HG03159 (cell line): ENCODE results near the gene KLK10.
"Not testable (repeated sequence)": the region's sequence is repeated elsewhere in the genome, so short reads cannot be mapped to it uniquely, and the experiment has no call there.

ENCODE experiments used
- ATAC-seq: cut with Tn5 transposase; IDR thresholded peaks from one replicate; pipeline ENCODE4 v1.9.1; 2021; ENCODE audit warnings: mild to moderate bottlenecking, moderate library complexity; ENCODE audit not compliant: unreplicated experiment

KLK10 gene

GRCh38 chr19:51002542-51003311 is 16.8 kb downstream of the KLK10 start:
- no peak for ATAC-seq

GRCh38 chr19:51002089-51002532 is 17.4 kb downstream of the KLK10 start:
- ATAC-seq: no peak

DNA sequence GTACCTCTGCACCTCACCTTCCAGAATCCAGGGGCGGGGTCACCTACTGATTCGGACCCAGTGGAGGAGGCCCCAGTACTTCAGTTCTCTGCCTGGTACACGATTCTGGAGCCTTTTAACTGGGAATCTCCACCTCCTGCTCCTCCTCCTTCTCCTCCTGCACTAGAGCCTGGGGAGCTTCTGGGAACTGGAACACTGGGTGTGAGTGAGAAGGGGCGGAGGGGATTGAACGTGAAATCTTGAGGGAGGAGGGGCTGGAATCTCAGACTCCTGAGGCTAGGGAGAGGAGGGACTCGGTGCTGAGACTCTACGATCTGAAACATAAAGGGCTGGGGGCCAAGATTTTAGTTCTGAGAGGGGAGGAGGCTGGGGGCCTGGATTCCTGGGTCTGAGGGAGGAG is 18.0 kb downstream of the KLK10 start, which contains the start of gene KLK8:
Gene KLK8, minus strand, starts transcription at position 90 of the 400 bp plus-strand sequence. CDS start 437 bp downstream, outside the sequence.
- no peak for ATAC-seq

- no peak for ATAC-seq
Observed at GRCh38 chr19:51000981-51001380, 18.5 kb downstream of the KLK10 start.

GRCh38 chr19:51000426-51000825 is 19.1 kb downstream of the KLK10 start:
- ATAC-seq: no peak

DNA sequence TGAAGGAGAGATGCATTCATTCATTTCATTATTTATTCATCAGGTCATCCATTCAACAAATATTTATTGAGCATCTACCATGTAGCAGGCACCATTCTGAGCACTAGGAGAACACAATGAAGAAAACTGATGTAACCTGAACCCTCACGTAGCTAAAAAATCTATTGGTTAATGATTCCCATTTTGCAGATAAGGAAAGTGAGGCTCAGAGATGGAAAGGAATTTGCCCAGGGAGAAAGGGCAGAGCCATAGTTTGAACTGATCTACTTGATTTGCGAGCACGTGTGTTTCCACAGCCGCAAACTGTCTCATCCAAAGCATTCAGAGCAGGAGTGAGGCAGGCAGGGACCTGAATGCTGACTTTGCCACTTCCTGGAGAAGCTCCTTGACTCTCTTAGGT is 20.8 kb downstream of the KLK10 start:
- no peak for ATAC-seq

- no peak for ATAC-seq
Observed at GRCh38 chr19:50998061-50998460, 21.4 kb downstream of the KLK10 start.

DNA sequence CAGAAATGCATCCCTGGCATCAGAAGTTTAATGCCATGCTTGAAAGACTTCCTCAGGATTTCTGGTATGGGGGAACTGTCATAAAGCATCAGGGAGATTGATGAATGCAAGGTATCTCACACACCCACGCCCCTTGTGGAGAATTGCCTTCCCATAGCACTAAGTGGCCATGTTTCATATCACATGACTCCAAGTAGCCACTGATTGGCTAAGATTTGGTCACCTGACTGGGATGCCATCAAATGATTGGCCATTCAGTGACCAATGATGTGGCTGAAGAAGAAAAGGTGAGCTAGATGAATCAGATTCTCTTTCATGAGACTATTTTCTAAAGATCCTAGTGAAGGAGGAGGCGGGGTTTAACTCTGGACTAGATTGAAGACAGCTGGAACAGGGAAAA is 25.4 kb downstream of the KLK10 start:
- ATAC-seq: no peak

DNA sequence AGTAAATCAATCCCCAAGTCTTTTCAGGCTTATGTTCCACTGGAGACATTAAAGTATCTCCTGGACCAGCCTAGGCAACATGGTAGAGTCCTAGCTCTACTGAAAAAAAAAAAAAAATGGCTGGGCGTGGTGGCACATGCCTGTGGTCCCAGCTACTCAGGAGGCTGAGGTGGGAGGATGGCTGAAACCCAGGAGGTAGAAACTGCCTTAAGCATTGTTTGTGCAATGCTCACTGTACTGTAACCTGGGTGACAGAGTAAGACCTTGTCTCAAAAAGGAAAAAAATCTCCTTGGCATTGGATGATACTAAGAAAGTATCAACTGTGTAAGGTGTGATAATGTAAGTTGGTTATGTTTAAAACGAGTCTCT is 26.9 kb downstream of the KLK10 start:
- ATAC-seq: no peak

GRCh38 chr19:50984416-50984815 is 35.1 kb downstream of the KLK10 start:
- not testable (repeated sequence) for ATAC-seq

DNA sequence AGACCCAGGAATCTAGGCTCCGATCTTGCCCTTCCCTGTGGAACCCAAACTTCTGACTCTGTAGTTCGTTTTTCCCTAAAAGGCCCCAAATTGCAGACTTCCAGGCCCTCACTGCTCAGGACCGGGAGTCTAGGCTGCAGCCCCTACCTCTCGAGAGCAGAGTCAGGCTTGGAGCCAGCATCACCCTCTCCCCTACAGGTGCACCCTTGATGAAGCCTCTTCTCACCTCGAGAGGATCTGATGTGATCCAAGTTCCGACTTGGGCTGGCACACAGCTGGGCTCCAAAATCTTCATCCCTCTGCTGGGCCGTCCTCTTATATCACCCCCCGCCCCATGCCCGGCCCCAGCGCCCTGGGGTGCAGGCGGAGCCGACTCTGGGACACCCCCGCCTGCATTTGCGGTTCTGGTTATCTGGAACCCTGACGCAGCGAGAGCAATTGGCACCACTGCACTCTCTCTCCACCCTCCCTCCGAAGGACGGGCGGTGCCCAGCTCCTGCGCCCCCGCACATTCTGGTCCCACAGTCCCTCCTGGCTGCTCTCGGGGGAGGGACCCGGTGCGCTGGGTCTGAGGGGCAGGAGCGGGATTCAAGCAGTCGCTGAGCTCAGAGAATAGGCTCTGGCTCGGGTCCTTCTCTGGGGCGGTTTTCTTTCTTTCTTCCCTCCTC is 35.8 kb downstream of the KLK10 start, which contains the start of gene KLK7:
Gene KLK7, minus strand, starts transcription at position 293 of the 668 bp plus-strand sequence. CDS start 1,518 bp downstream, outside the sequence.
- ATAC-seq: no peak

DNA sequence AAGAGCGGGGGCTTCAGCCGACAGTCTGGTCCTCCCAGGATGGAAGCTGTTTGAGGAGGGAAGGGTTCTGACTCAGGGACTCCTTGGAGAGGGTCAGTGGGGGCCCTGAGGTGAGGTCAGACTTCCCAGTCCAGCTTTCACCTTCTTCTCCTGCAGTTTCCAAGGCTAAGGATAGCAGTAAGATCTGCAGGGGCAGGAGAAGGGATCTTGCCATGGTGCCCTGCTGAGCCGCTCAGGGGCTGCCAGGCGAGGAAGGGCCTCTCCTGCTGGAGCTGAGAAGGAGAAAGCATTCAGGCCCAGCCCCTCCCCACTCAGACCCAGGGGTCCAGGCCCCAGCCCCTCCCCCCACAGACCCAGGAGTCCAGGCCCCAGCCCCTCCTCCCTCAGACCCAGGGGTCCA is 37.3 kb downstream of the KLK10 start:
- no peak for ATAC-seq

DNA sequence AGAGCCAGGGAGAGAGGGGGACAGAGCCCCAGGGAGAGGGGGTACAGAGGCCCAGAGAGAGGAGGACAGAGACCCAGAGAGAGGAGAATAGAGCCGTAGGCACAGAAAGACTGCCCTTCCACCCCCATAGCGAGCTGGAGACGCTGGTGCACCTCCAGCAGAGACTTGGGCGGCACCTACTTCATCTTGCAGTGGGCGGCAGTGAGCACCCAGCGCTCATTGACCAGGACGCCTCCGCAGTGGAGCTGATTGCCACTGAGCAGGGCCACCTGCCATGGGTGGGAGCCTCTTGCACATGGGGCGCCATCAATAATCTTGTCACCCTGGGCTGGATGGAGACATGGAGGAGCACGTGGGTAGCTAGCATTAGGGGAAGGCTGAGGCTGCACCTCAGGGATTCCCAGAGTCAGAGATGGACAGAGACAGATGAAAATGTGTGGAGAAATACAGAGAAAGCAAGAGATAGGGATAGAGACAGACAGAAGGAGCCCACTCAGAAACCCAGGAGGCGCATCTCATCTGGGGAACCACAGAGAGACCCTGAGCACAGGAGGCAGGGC is 37.8 kb downstream of the KLK10 start:
- ATAC-seq: no peak

DNA sequence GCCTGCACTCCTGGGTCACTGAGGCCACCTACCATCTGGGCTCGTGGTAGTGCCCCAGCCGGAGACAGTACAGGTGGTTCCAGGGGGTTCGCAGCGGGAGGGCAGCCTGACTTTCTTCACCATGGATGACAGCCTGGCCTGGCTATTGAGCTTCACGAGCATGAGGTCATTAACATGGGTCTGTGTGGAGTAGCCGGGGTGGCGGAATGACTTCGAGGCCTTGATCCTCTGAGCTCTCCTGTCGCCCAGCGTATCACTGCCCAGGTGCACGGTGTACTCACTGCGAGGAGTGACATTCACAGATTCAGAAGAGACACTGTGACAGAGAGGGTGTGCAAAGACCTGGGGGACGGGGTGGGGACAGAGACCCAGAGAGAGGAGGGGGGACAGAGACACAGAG is 39.3 kb downstream of the KLK10 start:
- no peak for ATAC-seq

GRCh38 chr19:50979758-50980157 is 39.8 kb downstream of the KLK10 start:
- ATAC-seq: no peak

DNA sequence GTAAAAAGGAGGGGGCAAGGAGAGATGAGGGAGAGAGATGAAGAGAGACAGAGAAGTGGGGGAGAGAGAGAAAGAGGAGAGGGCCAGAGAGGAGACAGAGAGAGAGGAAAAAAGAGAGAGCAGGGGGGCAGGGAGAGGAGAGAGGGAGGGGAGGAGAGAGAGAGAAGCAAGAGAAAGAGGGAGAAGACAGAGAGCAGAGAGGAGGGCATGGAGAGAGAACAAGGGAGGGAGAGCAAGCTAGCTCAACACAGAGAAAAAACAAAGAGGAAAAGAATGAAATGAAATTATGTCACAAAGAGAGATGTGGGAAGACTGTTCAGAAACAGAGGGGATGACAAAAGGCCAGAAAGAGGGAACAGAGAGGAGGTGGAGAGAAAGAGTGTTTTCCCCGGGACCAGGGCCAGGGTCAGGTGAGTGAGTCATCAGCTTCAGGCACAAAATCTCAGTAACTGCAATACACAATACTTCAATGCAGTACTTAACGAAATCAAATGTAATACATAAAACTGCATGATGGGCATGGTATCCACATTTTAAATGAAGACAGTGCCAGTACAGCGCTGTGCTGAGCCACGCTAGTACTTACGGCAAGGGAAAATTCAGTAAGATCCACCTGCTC is 40.6 kb downstream of the KLK10 start:
- no peak for ATAC-seq

DNA sequence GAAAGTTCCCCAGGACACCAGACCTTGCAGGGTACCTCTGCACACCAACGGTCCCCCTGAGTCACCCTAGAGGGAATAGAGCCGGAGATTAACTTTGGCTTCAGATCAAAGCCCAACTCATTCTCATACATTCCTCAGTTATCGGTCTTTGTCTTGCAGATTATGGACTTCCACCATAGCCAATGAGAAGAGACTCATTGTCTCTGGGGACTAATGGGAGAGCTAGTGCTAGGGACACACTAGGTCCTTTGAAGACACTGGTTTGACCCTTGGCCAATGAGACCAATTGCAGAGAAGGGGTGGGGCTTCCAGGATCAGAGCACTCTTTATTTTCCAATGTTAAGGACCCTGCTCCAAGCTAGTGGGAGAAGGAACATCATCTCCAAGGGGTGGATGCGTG is 41.9 kb downstream of the KLK10 start:
- no peak for ATAC-seq

DNA sequence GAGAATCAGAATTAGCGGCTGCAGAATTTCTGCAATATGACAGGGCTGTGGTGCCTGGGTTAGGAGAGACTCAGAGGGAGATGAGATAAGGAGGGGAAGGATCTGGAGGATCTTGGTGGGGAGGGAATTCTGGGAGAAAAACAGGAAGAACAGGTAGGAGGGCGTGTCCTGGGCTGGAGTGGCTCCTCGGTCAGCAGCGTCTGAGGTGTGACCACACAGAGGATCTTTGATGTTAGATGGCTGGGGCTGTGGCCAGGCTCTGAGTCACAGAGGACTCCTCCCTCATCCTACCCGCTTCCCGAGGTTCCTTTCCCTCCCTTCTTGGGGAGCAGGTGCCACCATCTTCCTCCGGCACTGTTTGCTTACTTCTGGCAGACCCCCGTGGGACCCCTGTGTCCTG is 43.7 kb downstream of the KLK10 start:
- ATAC-seq: no peak

DNA sequence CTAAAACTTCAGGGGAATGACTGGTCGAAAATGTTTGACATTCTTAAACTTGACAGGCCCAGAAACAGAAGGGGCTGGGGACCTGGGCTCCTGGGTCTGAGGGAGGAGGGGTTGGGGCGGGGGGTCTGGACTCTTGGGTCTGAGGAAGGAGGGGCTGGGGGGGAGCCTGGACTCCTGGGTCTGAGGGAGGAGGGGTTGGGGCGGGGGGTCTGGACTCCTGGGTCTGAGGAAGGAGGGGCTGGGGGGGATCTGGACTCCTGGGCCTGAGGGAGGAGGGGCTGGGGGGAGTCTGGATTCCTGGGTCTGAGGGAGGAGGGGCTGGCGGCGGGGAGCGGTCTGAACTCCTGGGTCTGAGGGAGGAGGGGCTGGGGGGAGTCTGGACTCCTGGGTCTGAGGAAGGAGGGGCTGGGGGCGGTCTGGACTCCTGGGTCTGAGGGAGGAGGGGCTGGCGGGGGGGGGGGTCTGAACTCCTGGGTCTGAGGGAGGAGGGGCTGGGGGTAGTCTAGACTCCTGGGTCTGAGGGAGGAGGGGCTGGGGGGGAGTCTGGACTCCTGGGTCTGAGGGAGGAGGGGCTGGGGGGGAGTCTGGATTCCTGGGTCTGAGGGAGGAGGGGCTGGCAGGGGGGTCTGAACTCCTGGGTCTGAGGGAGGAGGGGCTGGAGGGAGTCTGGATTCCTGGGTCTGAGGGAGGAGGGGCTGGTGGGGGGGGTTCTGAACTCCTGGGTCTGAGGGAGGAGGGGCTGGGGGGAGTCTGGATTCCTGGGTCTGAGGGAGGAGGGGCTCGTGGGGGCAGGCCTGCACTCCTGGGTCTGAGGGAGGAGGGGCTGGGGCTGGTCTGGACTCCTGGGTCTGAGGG is 44.6 kb downstream of the KLK10 start:
- no peak for ATAC-seq

GRCh38 chr19:50972795-50973376 is 46.6 kb downstream of the KLK10 start:
- no peak for ATAC-seq
